RWPE2 (cell line): ENCODE data around the gene CMIP.

ENCODE experiments used
- ATAC-seq: fragments of 200-7000 bp; cut with Tn5 transposase; 3 replicates; pipeline ENCODE4 v1.9.1; 2021; ENCODE audit warnings: low read depth
- DNase-seq: peaks from one replicate; pipeline ENCODE4 v3.0.0-alpha.2; 2020; ENCODE audit warnings: low spot score
- H3K27ac ChIP-seq: fragments of 450-650 bp; 2 replicates; pipeline ENCODE4 v1.5.1; 2017; ENCODE audit warnings: mild to moderate bottlenecking; ENCODE audit not compliant: poor library complexity, severe bottlenecking
- H3K27me3 ChIP-seq: fragments of 250-450 bp; sonication (Bioruptor Pico); 2 replicates; pipeline ENCODE4 v1.5.1; 2021; ENCODE audit warnings: mild to moderate bottlenecking, moderate library complexity; ENCODE audit not compliant: insufficient read depth, poor library complexity, severe bottlenecking
- H3K36me3 ChIP-seq: fragments of 250-450 bp; sonication (Bioruptor Pico); 2 replicates; pipeline ENCODE4 v1.5.1; 2020; ENCODE audit warnings: low read depth, mild to moderate bottlenecking, moderate library complexity
- H3K4me1 ChIP-seq: fragments of 250-450 bp; sonication (Bioruptor Pico); 2 replicates; pipeline ENCODE4 v1.5.1; 2021; ENCODE audit warnings: mild to moderate bottlenecking, moderate library complexity; ENCODE audit not compliant: insufficient read depth, poor library complexity, severe bottlenecking
- H3K4me3 ChIP-seq: fragments of 250-450 bp; sonication (Bioruptor Pico); 2 replicates; pipeline ENCODE4 v1.5.1; 2021; ENCODE audit warnings: mild to moderate bottlenecking, moderate library complexity; ENCODE audit not compliant: severe bottlenecking
- H3K9me3 ChIP-seq: fragments of 250-450 bp; sonication (Bioruptor Pico); 2 replicates; pipeline ENCODE4 v1.5.1; 2021; ENCODE audit warnings: mild to moderate bottlenecking, moderate library complexity; ENCODE audit not compliant: severe bottlenecking
- CTCF ChIP-seq: fragments of 450-650 bp; IDR thresholded peaks from one replicate; pipeline ENCODE4 v1.5.1; 2017; ENCODE audit warnings: mild to moderate bottlenecking, moderate library complexity; ENCODE audit not compliant: poor library complexity, severe bottlenecking

Gene CMIP

DNA sequence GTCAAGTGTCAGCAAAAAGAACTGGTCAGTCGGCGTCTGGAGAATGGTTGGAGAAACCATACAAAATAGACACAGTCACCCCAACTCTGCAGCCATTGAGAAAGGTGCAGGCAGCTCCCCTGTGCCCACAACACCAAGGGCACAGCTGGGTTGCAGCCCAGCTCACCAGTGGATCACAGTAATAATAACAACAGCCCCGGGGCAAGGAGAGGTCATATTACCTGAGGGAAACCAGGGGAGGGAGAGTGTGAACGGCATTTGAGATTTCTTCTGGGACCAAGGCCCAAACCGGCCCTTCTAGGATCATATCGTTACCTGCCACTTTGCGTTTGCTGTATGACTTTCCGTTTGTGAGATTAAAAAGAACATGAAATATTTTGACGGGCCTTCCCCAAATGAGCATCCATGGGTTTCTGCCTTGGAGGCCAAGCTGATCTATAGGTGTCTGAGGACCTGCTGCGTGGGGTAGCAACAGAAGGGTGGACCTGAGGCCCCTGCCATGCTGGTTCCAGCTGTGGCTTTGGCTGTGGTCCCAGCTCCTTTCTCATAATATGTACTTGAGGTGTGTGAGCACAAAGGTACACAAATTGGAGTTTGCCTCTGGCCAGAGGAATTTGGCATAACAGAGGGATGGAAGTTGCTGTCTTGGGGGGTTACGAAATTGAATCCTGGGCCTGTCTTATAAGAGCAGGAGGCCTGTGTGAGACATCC is 154.6 kb downstream of the CMIP start:
- Histone ChIP-seq H3K4me1 (peaks cover 41% of the 10 kb centered on the region), H3K9me3 (no peaks in the 10 kb centered on the region), H3K4me3 (no peak overlapping the region), H3K27ac (peak overlapping the region; percentile 77), H3K27me3 (no peaks in the 10 kb centered on the region), H3K36me3 (no peaks in the 10 kb centered on the region; the same call in 1 of the 2 replicates)
- TF ChIP-seq CTCF, result no peak
- DNase-seq (no peak), ATAC-seq (peak; percentile 43)

DNA sequence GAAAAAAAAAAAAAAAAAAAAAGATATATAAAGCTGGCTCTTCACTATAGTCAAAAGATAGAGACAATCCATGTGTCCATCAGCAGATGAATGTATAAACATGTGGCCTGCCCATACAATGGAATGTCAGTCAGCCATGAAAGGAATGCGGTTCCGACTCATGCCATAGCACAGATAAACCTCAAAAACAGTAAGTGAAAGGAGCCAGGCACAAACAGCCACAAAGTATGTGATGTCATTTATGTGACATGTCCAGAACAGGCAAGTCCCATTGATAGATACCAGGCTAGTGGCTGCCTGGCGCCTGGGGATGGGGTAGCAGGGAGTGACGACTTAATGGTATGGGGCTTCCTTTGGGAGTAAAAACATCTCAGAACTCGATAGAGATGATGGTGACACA is 155.7 kb downstream of the CMIP start:
- Histone ChIP-seq H3K4me1 (peaks cover 51% of the 10 kb centered on the region), H3K36me3 (peaks cover under 1% of the 10 kb centered on the region; the same call in 1 of the 2 replicates), H3K4me3 (no peak overlapping the region), H3K27ac (peak overlapping the region; percentile 77), H3K9me3 (no peaks in the 10 kb centered on the region), H3K27me3 (no peaks in the 10 kb centered on the region)
- no peak for DNase-seq
- ATAC-seq, result peak; percentile 28; the same call in 2 of the 3 replicates
- no peak for TF ChIP-seq CTCF

GRCh38 chr16:81601008-81601428 is 156.4 kb downstream of the CMIP start:
- Histone ChIP-seq H3K27me3 (no peaks in the 10 kb centered on the region), H3K4me1 (peaks cover 59% of the 10 kb centered on the region), H3K9me3 (no peaks in the 10 kb centered on the region), H3K4me3 (no peak overlapping the region), H3K27ac (peak overlapping the region; percentile 77), H3K36me3 (peaks cover 8% of the 10 kb centered on the region)
- ATAC-seq (peak; percentile 76), DNase-seq (peak; percentile 92)
- TF ChIP-seq CTCF, result no peak

DNA sequence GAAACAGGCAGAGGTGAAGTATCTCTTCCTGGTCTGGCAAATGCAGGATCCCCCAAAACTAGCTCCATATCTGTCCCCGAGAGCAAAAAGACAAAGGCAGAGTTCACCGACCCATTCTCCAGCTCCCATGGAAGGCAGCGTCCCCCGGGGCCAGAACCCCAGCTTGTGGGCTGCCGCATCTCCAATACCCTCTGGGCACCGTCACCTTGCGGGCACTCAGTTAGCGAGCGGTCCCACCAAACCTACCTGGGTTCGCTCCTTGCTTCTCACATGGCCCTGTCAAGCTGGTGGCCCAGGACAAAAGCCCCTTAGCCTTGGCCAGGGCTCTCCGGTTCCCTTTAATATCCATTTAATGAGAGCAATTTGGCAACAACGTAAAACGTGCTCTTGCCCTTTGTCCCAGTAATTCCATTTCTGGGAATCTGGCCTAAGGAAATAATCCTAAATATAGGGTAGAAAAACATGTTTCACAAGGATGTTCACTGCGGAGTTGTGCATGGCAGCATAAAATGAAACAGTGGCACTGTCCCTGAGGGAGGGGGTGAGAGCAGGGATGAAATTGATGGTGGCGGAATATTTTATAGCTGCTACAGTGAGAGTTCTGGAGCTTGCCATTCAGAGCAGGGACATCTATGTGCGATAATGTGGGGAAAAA is 157.1 kb downstream of the CMIP start:
- no peak for TF ChIP-seq CTCF
- Histone ChIP-seq H3K27me3 (no peaks in the 10 kb centered on the region), H3K4me3 (no peak overlapping the region), H3K27ac (peak overlapping the region; percentile 77), H3K36me3 (peaks cover 15% of the 10 kb centered on the region), H3K9me3 (no peaks in the 10 kb centered on the region), H3K4me1 (peaks cover 59% of the 10 kb centered on the region)
- DNase-seq, result no peak
- ATAC-seq, result no peak
